MG63 (cell line): ENCODE results near the gene HMGCL. TPM values are rescaled to one million over a fixed set of nuclear protein-coding genes. Genes with fewer than 3 reads are reported as not detected.
"Not testable (repeated sequence)": the region's sequence is repeated elsewhere in the genome, so short reads cannot be mapped to it uniquely, and the experiment has no call there.

Experiments
- DNase-seq: peaks from one replicate; pipeline ENCODE4 v3.0.0-alpha.2; 2020
- H3K27me3 ChIP-seq: fragments of 250-450 bp; sonication (Bioruptor Pico); 2 replicates; pipeline ENCODE4 v1.5.1; 2020; ENCODE audit warnings: mild to moderate bottlenecking, moderate library complexity
- H3K36me3 ChIP-seq: fragments of 250-450 bp; sonication (Bioruptor Pico); 2 replicates; pipeline ENCODE4 v1.5.1; 2020; ENCODE audit warnings: mild to moderate bottlenecking, moderate library complexity
- H3K4me3 ChIP-seq: fragments of 250-450 bp; sonication (Bioruptor Pico); 2 replicates; pipeline ENCODE4 v1.5.1; 2020; ENCODE audit warnings: mild to moderate bottlenecking, moderate library complexity
- H3K9me3 ChIP-seq: fragments of 250-450 bp; sonication (Bioruptor Pico); 2 replicates; pipeline ENCODE4 v1.5.1; 2020; ENCODE audit warnings: mild to moderate bottlenecking, moderate library complexity
- total RNA-seq: library from RNA; depleted of rRNA; stranded (reverse); fragments of >200 nt; shearing (Covaris generic); gene quantifications from 2 replicates; pipeline ENCODE4 v1.2.3, GENCODE V29; 2014; ENCODE audit warnings: low replicate concordance

The HMGCL gene
- total RNA-seq, 1 experiment from 2014 or later, result 27.6 TPM

DNA sequence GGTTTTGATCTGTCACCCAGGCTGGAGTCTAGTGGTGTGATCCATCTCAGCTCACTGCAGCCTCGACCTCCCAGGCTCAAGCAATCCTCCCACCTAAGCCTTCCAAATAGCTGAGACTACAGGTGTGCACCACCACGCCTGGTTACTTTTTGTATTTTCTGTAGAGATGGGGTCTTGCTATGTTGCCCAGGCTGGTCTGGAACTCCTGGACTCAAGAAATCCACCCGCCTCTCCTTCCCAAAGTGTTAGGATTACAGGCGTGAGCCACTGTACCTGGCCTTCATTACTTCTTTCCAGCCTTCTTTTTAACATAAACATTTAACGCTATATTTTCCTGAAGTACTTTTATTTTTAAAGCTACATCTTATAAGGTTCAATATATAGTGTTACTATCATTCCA is 18.4 kb upstream of the HMGCL start:
- no peak overlapping the region for H3K4me3 ChIP-seq
- H3K9me3 ChIP-seq, result no peaks in the 10 kb centered on the region; the same call in 1 of the 2 replicates

DNA sequence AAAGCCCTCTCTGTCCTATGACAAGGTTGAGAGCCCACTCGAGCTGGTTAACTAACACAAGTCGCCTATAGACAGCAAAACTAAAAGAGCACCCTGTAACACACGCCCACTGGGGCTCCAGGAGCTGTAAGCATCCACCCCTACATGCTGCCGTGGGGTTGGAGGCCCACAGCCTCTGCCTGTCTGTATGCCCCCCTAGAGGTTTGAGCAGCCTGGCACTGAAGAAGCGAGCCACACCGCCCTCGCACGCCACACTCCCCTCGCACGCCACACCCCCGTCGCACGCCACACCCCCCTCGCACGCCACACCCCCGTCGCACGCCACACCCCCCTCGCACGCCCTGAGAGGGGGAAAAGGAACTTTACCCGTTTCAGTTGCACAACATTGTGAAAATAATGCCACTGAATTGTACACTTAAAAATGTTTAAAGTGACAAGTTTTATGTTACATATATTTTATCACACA is 13.2 kb upstream of the HMGCL start:
- peak overlapping the region; percentile 34 for H3K4me3 ChIP-seq
- no peaks in the 10 kb centered on the region; the same call in 1 of the 2 replicates for H3K27me3 ChIP-seq
- H3K9me3 ChIP-seq, result no peaks in the 10 kb centered on the region
- DNase-seq, result peak; percentile 55
- no peaks in the 10 kb centered on the region for H3K36me3 ChIP-seq

More for the DNA sequence above, 18.4 kb upstream of the HMGCL start:
- no peaks in the 10 kb centered on the region; the same call in 1 of the 2 replicates for H3K27me3 ChIP-seq
- no peak for DNase-seq
- H3K36me3 ChIP-seq, result peaks cover 3% of the 10 kb centered on the region

DNA sequence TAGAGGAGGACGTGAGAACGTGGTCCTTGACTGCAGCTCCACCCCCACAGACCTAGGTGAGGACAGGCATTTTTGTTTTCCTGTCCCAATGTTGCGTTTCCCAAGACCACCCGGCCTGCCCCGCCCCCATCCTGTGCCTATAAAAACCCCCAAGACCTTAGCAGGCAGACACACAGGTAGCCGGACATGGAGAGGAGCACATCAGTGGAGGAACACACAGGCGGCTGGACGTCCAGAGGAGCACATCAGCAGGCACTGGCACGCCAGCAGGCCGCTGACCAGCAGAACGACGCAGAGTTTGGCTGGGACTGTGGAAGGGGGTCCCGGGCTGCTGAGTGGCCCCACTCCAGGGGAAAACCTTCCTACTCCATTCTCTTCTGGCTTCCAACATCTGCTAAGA is 12.7 kb upstream of the HMGCL start:
- Histone ChIP-seq H3K9me3 (no peaks in the 10 kb centered on the region), H3K27me3 (no peaks in the 10 kb centered on the region; the same call in 1 of the 2 replicates), H3K4me3 (no peak overlapping the region; the same call in 1 of the 2 replicates), H3K36me3 (no peaks in the 10 kb centered on the region)
- DNase-seq, result no peak

DNA sequence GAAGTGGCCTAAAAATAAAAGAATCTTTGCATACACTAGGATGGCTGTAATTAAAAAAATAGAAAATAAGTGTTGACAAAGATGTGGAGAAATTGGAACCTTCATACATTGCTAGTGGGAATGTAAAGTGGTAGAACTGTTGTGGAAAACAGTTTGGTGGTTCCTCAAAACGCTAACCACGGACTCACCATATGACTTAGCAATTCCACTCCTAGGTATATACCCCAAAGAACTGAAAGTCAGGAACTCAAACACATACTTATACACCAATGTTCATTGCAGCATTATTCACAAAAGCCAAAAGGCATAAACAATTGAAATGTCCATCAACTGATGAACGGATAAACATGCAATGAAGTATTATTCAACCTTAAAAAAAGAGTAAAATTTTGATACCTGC is 10.8 kb upstream of the HMGCL start:
- no peaks in the 10 kb centered on the region; the same call in 1 of the 2 replicates for H3K27me3 ChIP-seq
- no peaks in the 10 kb centered on the region for H3K9me3 ChIP-seq
- H3K4me3 ChIP-seq, result no peak overlapping the region
- no peak for DNase-seq
- H3K36me3 ChIP-seq, result no peaks in the 10 kb centered on the region

DNA sequence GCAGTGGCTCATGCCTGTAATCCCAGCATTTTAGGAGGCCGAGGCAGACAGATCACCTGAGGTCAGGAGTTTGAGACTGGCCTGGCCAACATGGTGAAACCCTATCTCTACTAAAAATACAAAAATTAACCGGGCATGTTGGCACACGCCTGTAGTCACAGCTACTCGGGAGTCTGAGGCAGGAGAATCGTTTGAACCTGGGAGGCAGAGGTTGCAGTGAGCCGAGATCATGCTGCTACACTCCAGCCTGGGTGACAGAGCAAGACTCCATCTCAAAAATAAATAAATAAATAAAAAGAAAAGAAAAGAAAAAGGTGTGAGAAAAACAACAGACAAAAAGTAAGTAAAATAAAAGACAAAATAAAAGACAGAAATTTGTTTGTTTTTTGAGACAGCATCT is 8.9 kb upstream of the HMGCL start:
- not testable (repeated sequence) for H3K36me3 ChIP-seq, H3K27me3 ChIP-seq, DNase-seq, H3K9me3 ChIP-seq, H3K4me3 ChIP-seq

DNA sequence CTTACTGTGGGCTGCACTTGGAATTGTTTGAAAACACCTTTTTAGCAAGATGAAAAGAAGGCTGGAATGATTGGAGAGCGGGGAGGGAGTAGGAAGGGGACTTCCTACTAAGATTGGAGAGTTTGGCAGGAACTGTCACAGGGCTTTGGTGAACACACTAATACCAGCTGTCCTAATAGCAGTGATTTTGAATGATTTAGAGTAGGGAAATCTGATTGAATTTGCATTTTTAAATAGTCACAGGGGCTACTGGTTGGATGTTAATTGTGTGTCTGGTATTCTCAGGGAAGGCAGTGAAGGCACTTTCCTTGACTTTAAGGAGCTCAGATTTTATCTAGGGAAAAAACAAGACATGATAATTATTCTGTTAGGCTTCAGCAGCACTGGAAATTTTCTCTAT is 2.5 kb upstream of the HMGCL start:
- Histone ChIP-seq H3K9me3 (no peaks in the 10 kb centered on the region), H3K4me3 (no peak overlapping the region), H3K27me3 (no peaks in the 10 kb centered on the region), H3K36me3 (peaks cover 4% of the 10 kb centered on the region; the same call in 1 of the 2 replicates)
- no peak for DNase-seq

DNA sequence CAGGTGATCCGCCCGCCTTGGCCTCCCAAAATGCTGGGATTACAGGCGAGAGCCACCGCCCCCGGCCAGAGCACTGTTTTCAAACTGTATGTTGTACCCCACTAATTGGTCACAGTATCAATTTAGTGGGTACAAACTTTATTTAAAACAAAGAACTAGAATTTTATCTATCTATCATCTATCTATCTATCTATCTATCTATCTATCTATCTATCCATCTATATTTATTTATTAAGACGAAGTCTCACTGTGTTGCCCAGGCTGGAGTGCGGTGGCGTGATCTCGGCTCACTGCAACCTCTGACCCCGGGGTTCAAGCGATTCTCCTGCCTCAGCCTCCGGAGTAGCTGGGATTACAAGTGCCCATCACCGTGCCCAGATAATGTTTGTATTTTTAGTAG is 1.4 kb upstream of the HMGCL start:
- not testable (repeated sequence) for DNase-seq, H3K9me3 ChIP-seq, H3K27me3 ChIP-seq, H3K4me3 ChIP-seq, H3K36me3 ChIP-seq

DNA sequence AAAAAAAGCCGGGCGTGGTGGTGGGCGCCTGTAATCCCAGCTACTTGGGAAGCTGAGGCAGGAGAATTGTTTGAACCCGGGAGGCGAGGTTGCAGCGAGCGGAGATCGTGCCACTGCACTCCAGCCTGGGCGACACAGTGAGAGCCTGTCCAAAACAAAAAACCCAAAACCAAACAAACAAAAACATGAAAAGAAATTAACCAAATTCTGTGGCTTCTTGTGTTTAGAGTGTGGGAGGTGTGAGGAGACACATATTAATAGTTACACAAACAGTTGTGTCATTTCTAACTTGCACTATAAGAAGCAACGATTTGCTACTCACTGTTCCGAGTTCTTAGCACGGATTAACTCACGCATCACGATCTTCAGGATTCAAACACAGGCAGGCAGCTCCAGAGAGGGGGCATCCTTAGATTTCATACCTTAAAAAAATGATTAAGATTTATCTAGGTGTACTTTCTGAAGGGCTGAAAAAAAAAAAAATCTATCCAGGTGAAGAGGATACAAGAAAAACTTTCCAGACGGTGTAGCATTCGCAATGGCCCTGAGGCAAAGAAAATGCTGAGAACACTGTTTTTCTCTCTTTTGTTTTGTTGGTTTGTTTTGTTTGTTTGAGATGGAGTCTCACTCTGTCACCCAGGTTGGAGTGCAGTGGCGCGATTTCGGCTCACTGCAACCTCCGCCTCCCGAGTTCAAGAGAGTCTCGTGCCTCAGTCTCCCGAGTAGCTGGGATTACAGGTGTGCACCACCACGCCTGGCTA is 713 bp upstream of the HMGCL start:
- Histone ChIP-seq H3K4me3 (peak overlapping the region; percentile 99), H3K36me3 (peaks cover 4% of the 10 kb centered on the region; the same call in 1 of the 2 replicates), H3K27me3 (no peaks in the 10 kb centered on the region), H3K9me3 (no peaks in the 10 kb centered on the region)
- no peak for DNase-seq

DNA sequence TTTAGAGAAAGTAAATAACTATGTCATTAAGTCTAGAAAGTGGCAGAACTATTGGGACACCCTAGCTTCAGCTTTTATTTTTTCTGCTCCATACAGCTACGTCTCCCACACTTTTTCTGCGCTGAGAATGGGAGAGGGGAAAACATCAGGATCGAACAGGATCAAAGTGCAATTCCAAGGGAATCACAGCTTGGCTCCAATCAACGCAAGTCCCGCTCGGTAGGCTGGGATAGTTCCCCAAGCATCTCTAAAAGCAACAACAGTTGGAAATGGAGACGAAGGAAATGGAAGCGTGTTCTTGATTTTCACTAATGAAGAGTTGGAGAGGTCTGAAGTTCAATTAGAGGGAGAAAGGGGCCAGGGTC is 536 bp downstream of the HMGCL start:
- Histone ChIP-seq H3K36me3 (peaks cover 4% of the 10 kb centered on the region; the same call in 1 of the 2 replicates), H3K27me3 (no peaks in the 10 kb centered on the region), H3K4me3 (peak overlapping the region; percentile 99), H3K9me3 (no peaks in the 10 kb centered on the region)
- DNase-seq, result no peak

DNA sequence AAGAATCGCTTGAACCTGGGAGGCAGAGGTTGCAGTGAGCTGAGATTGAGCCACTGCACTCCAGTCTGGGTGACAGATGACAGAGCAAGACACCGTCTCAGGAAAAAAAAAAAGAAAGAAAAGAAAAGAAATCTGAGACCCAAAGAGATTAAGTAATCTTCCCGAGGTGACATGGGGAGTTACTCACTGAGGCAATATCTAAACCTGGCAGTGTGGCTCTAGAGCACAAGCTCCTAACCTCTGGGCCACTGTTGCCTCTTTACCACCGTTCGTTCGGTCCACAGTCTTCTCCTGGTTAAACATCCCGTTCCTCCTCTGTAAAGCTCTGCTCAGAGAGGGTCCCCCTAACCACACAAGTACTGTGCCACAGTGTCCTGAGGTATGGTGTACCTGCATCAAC is 1.5 kb downstream of the HMGCL start:
- Histone ChIP-seq H3K4me3 (no peak overlapping the region), H3K27me3 (no peaks in the 10 kb centered on the region), H3K36me3 (peaks cover 4% of the 10 kb centered on the region; the same call in 1 of the 2 replicates), H3K9me3 (no peaks in the 10 kb centered on the region)
- no peak for DNase-seq

DNA sequence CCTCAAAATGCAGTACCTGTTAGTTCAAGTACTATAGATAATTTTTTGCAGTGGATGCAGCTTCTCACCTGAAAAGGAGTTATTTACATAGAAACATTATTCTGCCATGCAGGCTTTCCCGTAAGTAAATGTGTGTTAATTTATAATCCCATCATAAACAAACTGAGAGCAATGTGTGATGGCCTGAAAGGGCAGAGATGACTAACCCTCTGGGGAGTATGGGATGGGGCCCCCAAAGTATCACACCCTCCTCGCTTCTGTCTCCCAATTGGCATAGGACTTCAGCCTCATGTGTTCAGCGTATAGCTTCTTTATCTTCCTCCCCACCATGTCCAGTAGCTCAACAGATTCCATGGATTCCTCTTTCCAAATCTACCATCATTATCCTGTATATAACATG is 7.6 kb downstream of the HMGCL start:
- Histone ChIP-seq H3K27me3 (no peaks in the 10 kb centered on the region), H3K36me3 (no peaks in the 10 kb centered on the region), H3K9me3 (no peaks in the 10 kb centered on the region), H3K4me3 (no peak overlapping the region)
- DNase-seq, result no peak

DNA sequence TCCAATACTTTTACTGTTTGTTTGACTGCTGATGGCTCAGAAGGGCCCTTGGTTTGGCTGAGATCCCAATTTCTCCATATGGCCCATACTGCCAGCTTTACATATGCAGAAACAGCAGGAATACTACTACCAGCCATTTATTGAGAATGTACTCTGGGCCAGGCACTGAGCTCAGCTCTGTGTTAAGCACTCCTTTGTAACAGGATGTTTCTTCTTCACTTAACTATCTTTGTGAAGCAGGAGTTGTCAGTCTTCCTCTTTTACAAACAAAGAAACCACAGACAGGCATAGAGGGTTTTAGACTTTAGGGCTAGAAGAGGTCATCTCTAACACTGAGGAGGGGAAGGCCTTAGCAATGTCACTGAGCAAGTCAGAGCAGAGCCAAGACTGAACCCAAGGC is 8.3 kb downstream of the HMGCL start:
- DNase-seq, result no peak
- no peak overlapping the region for H3K4me3 ChIP-seq
- no peaks in the 10 kb centered on the region for H3K27me3 ChIP-seq
- no peaks in the 10 kb centered on the region for H3K9me3 ChIP-seq
- H3K36me3 ChIP-seq, result no peaks in the 10 kb centered on the region

DNA sequence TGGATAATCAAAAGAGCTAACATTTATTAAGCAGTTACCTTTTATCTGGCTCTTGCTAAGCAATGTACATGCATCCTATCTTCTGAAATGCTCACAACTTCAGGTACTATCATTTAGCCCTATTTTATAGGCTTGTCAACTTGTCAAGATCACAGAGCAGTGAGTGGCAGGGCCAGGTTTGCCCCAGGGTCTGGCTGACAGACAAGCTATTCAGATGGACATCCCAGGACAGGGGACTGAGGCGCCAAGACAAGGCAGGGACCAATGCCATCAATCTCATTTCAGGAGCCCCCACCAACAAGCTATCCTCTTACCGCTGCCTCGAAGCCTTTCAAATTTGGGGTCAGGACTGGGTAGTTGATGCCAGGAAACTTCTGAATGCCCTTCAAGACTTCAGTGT is 8.9 kb downstream of the HMGCL start:
- Histone ChIP-seq H3K27me3 (no peaks in the 10 kb centered on the region), H3K36me3 (no peaks in the 10 kb centered on the region), H3K4me3 (no peak overlapping the region), H3K9me3 (no peaks in the 10 kb centered on the region)
- no peak for DNase-seq

DNA sequence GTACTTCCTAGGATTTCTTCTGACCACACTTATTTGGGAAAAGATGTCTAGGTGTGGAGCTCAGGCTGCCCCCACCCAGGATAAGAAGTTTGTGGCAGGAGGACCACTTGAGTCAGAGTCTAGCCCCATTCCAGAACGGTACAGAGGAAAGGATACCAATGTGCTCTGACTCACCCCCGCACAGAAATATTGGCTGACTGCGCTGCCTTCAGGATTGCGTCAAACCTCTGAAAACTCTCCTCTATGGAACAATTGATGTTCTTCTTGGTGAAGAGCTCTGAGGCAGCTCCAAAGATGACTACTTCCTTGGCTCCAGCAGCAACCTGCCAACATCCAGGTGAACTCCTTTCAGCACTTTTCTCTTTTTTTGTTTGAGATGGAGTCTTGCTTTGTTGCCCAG is 11.2 kb downstream of the HMGCL start:
- no peaks in the 10 kb centered on the region for H3K36me3 ChIP-seq
- no peak for DNase-seq
- H3K27me3 ChIP-seq, result no peaks in the 10 kb centered on the region
- H3K9me3 ChIP-seq, result no peaks in the 10 kb centered on the region
- H3K4me3 ChIP-seq, result no peak overlapping the region

DNA sequence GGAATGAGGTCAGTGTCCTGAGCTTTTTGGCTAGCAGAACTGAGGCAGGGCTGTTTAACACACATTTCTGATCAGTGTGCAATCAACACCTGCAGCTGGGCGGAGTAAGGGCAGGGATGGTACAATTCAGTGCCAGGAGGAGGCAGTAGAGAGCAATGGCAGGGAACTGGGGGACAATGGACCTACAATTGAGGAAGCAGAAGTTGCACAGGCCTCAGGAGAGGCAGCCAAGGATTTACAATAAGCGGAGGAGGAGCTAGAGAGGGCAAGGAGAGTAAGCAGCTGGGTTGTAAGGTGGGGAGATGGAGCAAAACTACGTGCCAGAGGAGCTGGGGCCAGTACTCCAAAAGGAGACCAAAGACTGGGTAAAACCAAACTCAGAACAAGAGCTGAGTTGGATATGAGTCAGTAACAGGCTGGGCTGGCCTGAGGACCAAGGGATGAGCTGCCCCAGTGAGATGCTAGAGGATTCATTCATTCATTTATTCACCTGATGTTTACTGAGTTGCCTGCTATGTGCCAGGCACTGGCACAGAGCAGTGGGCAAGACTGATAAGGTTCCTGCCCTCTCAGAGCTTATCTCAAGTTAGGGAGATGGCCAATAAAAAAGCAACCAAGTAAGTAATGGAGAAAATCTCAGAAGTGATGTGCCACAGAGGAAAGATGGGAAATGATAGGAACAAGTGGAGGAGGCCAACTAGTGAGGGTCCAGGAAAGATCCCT is 14.2 kb downstream of the HMGCL start:
- Histone ChIP-seq H3K9me3 (no peaks in the 10 kb centered on the region), H3K27me3 (no peaks in the 10 kb centered on the region), H3K4me3 (no peak overlapping the region), H3K36me3 (no peaks in the 10 kb centered on the region)
- DNase-seq, result no peak

DNA sequence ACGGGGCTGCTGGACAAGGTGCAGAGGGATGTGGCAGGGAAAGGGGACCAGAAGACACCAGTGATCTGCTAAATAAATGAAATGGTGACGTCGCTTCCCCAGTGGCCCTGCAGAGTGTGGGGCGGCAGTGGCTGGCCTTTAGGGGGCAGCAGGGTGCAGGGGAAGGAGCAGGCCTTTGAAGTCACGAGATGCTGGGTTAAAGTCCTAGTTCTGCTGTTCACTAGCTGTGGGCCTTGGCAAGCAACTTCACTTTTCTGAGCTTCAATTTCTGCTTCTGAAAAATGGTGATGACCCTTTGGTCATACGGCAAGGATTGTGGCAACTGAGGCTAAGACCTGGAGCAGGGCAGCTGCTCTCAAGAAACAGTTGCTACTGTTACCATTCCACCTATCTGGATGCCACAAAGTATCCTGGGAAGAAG is 15.5 kb downstream of the HMGCL start:
- Histone ChIP-seq H3K9me3 (no peaks in the 10 kb centered on the region), H3K36me3 (no peaks in the 10 kb centered on the region), H3K4me3 (no peak overlapping the region), H3K27me3 (no peaks in the 10 kb centered on the region)
- peak; percentile 67 for DNase-seq

DNA sequence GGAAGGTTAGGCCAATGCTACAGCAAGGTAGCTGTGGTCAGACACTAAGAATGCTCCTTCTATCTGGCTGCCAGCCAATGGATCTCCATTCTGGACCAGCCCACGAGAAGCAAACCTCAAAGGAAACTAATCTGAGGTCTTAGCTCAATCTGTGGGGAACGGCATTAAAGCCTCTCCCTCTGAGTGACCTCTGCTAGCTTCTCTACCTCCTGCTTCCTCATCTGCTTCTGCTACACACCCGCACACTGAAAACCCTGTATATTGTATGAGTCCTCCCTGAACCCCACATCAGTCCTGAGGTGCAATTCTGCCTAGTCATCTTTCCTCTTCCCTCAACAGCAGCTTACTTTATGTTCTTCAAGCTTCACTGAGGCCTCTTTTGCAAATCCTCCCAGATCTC is 17.8 kb downstream of the HMGCL start:
- no peak overlapping the region for H3K4me3 ChIP-seq
- no peaks in the 10 kb centered on the region for H3K9me3 ChIP-seq
- H3K36me3 ChIP-seq, result no peaks in the 10 kb centered on the region
- DNase-seq, result no peak
- H3K27me3 ChIP-seq, result no peaks in the 10 kb centered on the region

DNA sequence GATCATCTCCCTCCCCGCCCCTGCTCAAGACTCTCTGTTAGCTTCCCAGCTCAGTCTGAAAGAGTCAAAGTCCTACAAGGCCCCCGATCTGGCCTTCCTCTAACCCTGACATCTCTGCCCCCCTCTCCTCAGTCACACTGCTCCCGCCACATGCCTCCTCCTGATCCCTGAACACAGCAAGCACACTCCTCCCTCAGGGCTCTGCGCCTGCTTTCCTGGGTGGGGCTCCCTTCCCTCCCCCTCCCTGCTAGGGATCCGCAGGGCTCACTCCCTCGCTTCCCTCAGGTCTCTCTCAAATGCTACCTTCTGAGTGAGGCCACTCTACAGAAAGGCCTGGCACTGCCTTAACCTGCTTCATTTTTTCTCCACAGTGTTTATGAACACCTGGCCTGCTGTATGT is 18.9 kb downstream of the HMGCL start:
- DNase-seq, result no peak
- no peak overlapping the region for H3K4me3 ChIP-seq
- no peaks in the 10 kb centered on the region for H3K36me3 ChIP-seq
- H3K9me3 ChIP-seq, result no peaks in the 10 kb centered on the region
- no peaks in the 10 kb centered on the region for H3K27me3 ChIP-seq
